Prostate gland (tissue), 2 donors: ENCODE measurements around the gene FDXR.

Experiments used
- CTCF ChIP-seq, 4 experiments: fragments of 200-600 bp in 2 of 4; fragments of 450-650 bp in 2 of 4; sonication (generic) in 2 of 4; IDR thresholded peaks; 1 replicate in 3 of 4; 2 replicates in 1 of 4; pipeline ENCODE4 v1.5.1; 2016 to 2019; ENCODE audit warnings: antibody characterized with exemption in 4 of 4, mild to moderate bottlenecking in 2 of 4, moderate library complexity in 2 of 4
- POLR2A ChIP-seq: fragments of 450-650 bp; IDR thresholded peaks from one replicate; pipeline ENCODE4 v1.6.1; 2016; ENCODE audit warnings: antibody characterized with exemption, mild to moderate bottlenecking
- POLR2AphosphoS5 ChIP-seq: sonication (generic); formaldehyde crosslinking; IDR thresholded peaks from one replicate; pipeline ENCODE4 v1.6.1; 2017; ENCODE audit warnings: antibody characterized with exemption

GRCh38 chr17:74818291-74818938, 54.4 kb downstream of the FDXR start:
- TF ChIP-seq CTCF (IDR thresholded peaks at IDR 0.05) (no peak), POLR2A (no peak), POLR2AphosphoS5 (no peak)
